ENCODE results near the gene R3HCC1L.

The R3HCC1L gene

GRCh38 chr10:98238391-98238790, 103.9 kb downstream of the R3HCC1L start:
- no peaks in the 10 kb centered on the region for H3F3A ChIP-seq (ENCODE audit: insufficient read depth, low read length)
- no peak for TF ChIP-seq EZH2 (optimal IDR thresholded peaks at IDR 0.05; ENCODE audit: low read depth, low read length)
- TF ChIP-seq CTCF (IDR thresholded peaks at IDR 0.05; ENCODE audit: low read length), result no peak
- no peak for TF ChIP-seq EZH2phosphoT487 (IDR thresholded peaks at IDR 0.05; ENCODE audit: low read length)
- no peak overlapping the region for H2AFZ ChIP-seq (ENCODE audit: low read length)
- no peak overlapping the region for H3K27ac ChIP-seq (ENCODE audit: low read length)
- no peak overlapping the region for H3K4me2 ChIP-seq (ENCODE audit: low read depth, low read length)
- 0 out of 2 replicates have a peak, but pooled peaks cover 4% of the 10 kb centered on the region for H3K36me3 ChIP-seq (replicated peaks; ENCODE audit: insufficient read depth, low read length)
- no peaks in the 10 kb centered on the region for H3K79me2 ChIP-seq (ENCODE audit: low read length)
- H3K27me3 ChIP-seq (replicated peaks; ENCODE audit: insufficient read depth, low read length), result no peaks in the 10 kb centered on the region
- H3K4me3 ChIP-seq (ENCODE audit: low read length), result no peak overlapping the region
- H3K9me3 ChIP-seq (replicated peaks; ENCODE audit: insufficient read depth, low read length), result no peaks in the 10 kb centered on the region
- H3K9ac ChIP-seq (ENCODE audit: low read length), result no peak overlapping the region
- H3K4me1 ChIP-seq (ENCODE audit: low read length), result no peaks in the 10 kb centered on the region
- no peak for DNase-seq
- no peaks in the 10 kb centered on the region for H4K20me1 ChIP-seq (ENCODE audit: insufficient read depth, low read length)
- H3K9me2 ChIP-seq (replicated peaks; ENCODE audit: insufficient read depth, low read length), result no peaks in the 10 kb centered on the region

- TF ChIP-seq EZH2 (optimal IDR thresholded peaks at IDR 0.05; ENCODE audit: low read depth, low read length) (no peak), CTCF (IDR thresholded peaks at IDR 0.05; ENCODE audit: low read length) (no peak), EZH2phosphoT487 (IDR thresholded peaks at IDR 0.05; ENCODE audit: low read length) (no peak)
- H4K20me1 ChIP-seq (ENCODE audit: insufficient read depth, low read length), result no peaks in the 10 kb centered on the region
- no peak overlapping the region for H2AFZ ChIP-seq (ENCODE audit: low read length)
- H3K9me3 ChIP-seq (replicated peaks; ENCODE audit: insufficient read depth, low read length), result no peaks in the 10 kb centered on the region
- no peaks in the 10 kb centered on the region for H3K4me1 ChIP-seq (ENCODE audit: low read length)
- no peak for DNase-seq
- H3K36me3 ChIP-seq (replicated peaks; ENCODE audit: insufficient read depth, low read length), result 0 out of 2 replicates have a peak, but pooled peaks cover 8% of the 10 kb centered on the region
- H3K9me2 ChIP-seq (replicated peaks; ENCODE audit: insufficient read depth, low read length), result no peaks in the 10 kb centered on the region
- no peak overlapping the region for H3K4me3 ChIP-seq (ENCODE audit: low read length)
- no peaks in the 10 kb centered on the region for H3F3A ChIP-seq (ENCODE audit: insufficient read depth, low read length)
- H3K27ac ChIP-seq (ENCODE audit: low read length), result no peak overlapping the region
- H3K27me3 ChIP-seq (replicated peaks; ENCODE audit: insufficient read depth, low read length), result no peaks in the 10 kb centered on the region
- no peak overlapping the region for H3K9ac ChIP-seq (ENCODE audit: low read length)
- H3K4me2 ChIP-seq (ENCODE audit: low read depth, low read length), result no peak overlapping the region
- H3K79me2 ChIP-seq (ENCODE audit: low read length), result no peaks in the 10 kb centered on the region
Observed at GRCh38 chr10:98240524-98240923, 106.1 kb downstream of the R3HCC1L start.

GRCh38 chr10:98242823-98243222, 108.4 kb downstream of the R3HCC1L start:
- Histone ChIP-seq H3K4me1 (ENCODE audit: low read length) (no peaks in the 10 kb centered on the region), H3K27ac (ENCODE audit: low read length) (no peak overlapping the region), H3K4me3 (ENCODE audit: low read length) (no peak overlapping the region), H3K79me2 (ENCODE audit: low read length) (no peaks in the 10 kb centered on the region), H3K27me3 (replicated peaks; ENCODE audit: insufficient read depth, low read length) (no peaks in the 10 kb centered on the region), H3F3A (ENCODE audit: insufficient read depth, low read length) (no peaks in the 10 kb centered on the region), H4K20me1 (ENCODE audit: insufficient read depth, low read length) (no peaks in the 10 kb centered on the region), H3K9me3 (replicated peaks; ENCODE audit: insufficient read depth, low read length) (no peaks in the 10 kb centered on the region), H3K4me2 (ENCODE audit: low read depth, low read length) (no peak overlapping the region), H2AFZ (ENCODE audit: low read length) (no peak overlapping the region), H3K9me2 (replicated peaks; ENCODE audit: insufficient read depth, low read length) (no peaks in the 10 kb centered on the region), H3K36me3 (replicated peaks; ENCODE audit: insufficient read depth, low read length) (0 out of 2 replicates have a peak, but pooled peaks cover 4% of the 10 kb centered on the region), H3K9ac (ENCODE audit: low read length) (no peak overlapping the region)
- DNase-seq, result no peak
- TF ChIP-seq CTCF (IDR thresholded peaks at IDR 0.05; ENCODE audit: low read length), result peak; percentile 57
- no peak for TF ChIP-seq EZH2 (optimal IDR thresholded peaks at IDR 0.05; ENCODE audit: low read depth, low read length)
